ENCODE results near the gene TRMT11.

DNA sequence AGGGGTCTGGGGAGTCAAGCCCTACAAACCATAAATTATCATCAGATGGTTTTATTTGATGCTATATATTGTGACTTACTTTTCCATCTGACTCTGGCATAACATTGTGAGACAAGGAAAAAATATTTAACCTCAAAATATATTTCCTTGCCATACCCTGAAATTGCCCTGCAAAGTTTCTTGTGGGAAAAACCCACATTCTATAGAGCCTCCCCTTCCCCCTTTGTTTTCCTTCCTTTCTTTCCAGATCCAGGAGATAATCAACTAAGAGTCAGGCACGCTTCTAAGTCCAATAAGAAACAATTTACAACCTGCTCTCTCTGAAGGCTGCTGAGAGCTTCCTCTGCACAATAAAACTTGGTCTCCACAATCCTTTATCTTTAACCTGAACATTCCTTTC is 47.3 kb upstream of the TRMT11 start:
- TF ChIP-seq, protein P1, sequence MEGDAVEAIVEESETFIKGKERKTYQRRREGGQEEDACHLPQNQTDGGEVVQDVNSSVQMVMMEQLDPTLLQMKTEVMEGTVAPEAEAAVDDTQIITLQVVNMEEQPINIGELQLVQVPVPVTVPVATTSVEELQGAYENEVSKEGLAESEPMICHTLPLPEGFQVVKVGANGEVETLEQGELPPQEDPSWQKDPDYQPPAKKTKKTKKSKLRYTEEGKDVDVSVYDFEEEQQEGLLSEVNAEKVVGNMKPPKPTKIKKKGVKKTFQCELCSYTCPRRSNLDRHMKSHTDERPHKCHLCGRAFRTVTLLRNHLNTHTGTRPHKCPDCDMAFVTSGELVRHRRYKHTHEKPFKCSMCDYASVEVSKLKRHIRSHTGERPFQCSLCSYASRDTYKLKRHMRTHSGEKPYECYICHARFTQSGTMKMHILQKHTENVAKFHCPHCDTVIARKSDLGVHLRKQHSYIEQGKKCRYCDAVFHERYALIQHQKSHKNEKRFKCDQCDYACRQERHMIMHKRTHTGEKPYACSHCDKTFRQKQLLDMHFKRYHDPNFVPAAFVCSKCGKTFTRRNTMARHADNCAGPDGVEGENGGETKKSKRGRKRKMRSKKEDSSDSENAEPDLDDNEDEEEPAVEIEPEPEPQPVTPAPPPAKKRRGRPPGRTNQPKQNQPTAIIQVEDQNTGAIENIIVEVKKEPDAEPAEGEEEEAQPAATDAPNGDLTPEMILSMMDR (IDR thresholded peaks at IDR 0.05 in 8 of 11, conservative IDR thresholded peaks at IDR 0.05 in 3 of 11), result no peak
- TF ChIP-seq POLR2A (IDR thresholded peaks at IDR 0.05), result no peak

Measured in spleen (tissue), 7 donors.